HEK293 (cell line): Measurements from ENCODE around the gene NCK2.

Source experiments
- CTCF ChIA-PET: fragments of 350-600 bp; formaldehyde crosslinking; extraction: SDS; loops from one replicate; lab custom pipeline; 2021; ENCODE audit warnings: antibody characterized with exemption; lab: Yijun Ruan, JAX
- POLR2A ChIA-PET: fragments of 300-600 bp; formaldehyde crosslinking; extraction: SDS; loops from one replicate; lab custom pipeline; 2020; ENCODE audit warnings: antibody characterized with exemption, inconsistent platforms; lab: Yijun Ruan, JAX
- H3K27ac ChIP-seq: fragments of 200-500 bp; sonication (Bioruptor generic); 2 replicates; pipeline ENCODE4 v1.5.1; 2014; ENCODE audit warnings: low read depth, low read length, control low read depth, inconsistent platforms; ENCODE audit errors: extremely low read depth
- H3K36me3 ChIP-seq, 2 experiments: fragments of 200-500 bp in 1 of 2; sonication (Bioruptor generic) in 1 of 2; 1 replicate in 1 of 2; 2 replicates in 1 of 2; pipeline ENCODE4 v1.5.1; 2014 to 2017; ENCODE audit warnings: inconsistent platforms in 2 of 2, low read length in 2 of 2; ENCODE audit not compliant: control insufficient read depth in 2 of 2, insufficient read depth in 1 of 2
- H3K4me1 ChIP-seq: fragments of 200-500 bp; sonication (Bioruptor generic); 2 replicates; pipeline ENCODE4 v1.5.1; 2014; ENCODE audit warnings: mild to moderate bottlenecking, low read length, inconsistent platforms; ENCODE audit not compliant: control insufficient read depth, insufficient read depth
- H3K4me3 ChIP-seq: 2 replicates; pipeline ENCODE4 v1.5.1; 2011; ENCODE audit warnings: low read depth, mild to moderate bottlenecking, control low read depth, low read length, moderate library complexity
- H3K9me3 ChIP-seq: fragments of 200-500 bp; sonication (Bioruptor generic); 2 replicates; pipeline ENCODE4 v1.5.1; 2014; ENCODE audit warnings: low read depth, low read length, inconsistent platforms; ENCODE audit not compliant: control insufficient read depth, insufficient read depth
- GLIS1 ChIP-seq: fragments of 450-650 bp; formaldehyde crosslinking; IDR thresholded peaks from 2 replicates; pipeline ENCODE4 v1.5.1; 2016; ENCODE audit warnings: missing biosample characterization, missing genetic modification characterization
- HOXA7 ChIP-seq: sonication (generic); formaldehyde crosslinking; IDR thresholded peaks from 2 replicates; pipeline ENCODE4 v1.8.1; 2022; ENCODE audit warnings: missing genetic modification reagents, borderline replicate concordance
- SCRT2 ChIP-seq: fragments of 450-650 bp; formaldehyde crosslinking; IDR thresholded peaks from 2 replicates; pipeline ENCODE4 v1.5.1; 2016; ENCODE audit warnings: missing biosample characterization, missing genetic modification characterization
- WT1 ChIP-seq: fragments of 450-650 bp; formaldehyde crosslinking; IDR thresholded peaks from 2 replicates; pipeline ENCODE4 v1.5.1; 2016; ENCODE audit warnings: missing biosample characterization, missing genetic modification characterization
- ZBTB20 ChIP-seq: fragments of 450-650 bp; formaldehyde crosslinking; IDR thresholded peaks from 2 replicates; pipeline ENCODE4 v1.5.1; 2016; ENCODE audit warnings: missing biosample characterization, missing genetic modification characterization
- ZFP37 ChIP-seq: fragments of 450-650 bp; formaldehyde crosslinking; IDR thresholded peaks from 2 replicates; pipeline ENCODE4 v1.5.1; 2016; ENCODE audit warnings: missing biosample characterization, missing genetic modification characterization
- ZNF114 ChIP-seq: fragments of 450-650 bp; formaldehyde crosslinking; IDR thresholded peaks from 2 replicates; pipeline ENCODE4 v1.5.0; 2017; ENCODE audit warnings: missing biosample characterization, missing genetic modification characterization
- ZNF132 ChIP-seq: fragments of 450-650 bp; formaldehyde crosslinking; IDR thresholded peaks from 2 replicates; pipeline ENCODE4 v1.5.1; 2017; ENCODE audit warnings: missing biosample characterization, missing genetic modification characterization, borderline replicate concordance
- ZNF146 ChIP-seq: fragments of 450-650 bp; formaldehyde crosslinking; IDR thresholded peaks from 2 replicates; pipeline ENCODE4 v1.5.1; 2016; ENCODE audit warnings: missing biosample characterization, missing genetic modification characterization
- ZNF157 ChIP-seq: fragments of 450-650 bp; formaldehyde crosslinking; IDR thresholded peaks from 2 replicates; pipeline ENCODE4 v1.5.1; 2016; ENCODE audit warnings: missing biosample characterization, missing genetic modification characterization
- ZNF202 ChIP-seq: fragments of 450-650 bp; formaldehyde crosslinking; IDR thresholded peaks from 2 replicates; pipeline ENCODE4 v1.5.1; 2016; ENCODE audit warnings: missing biosample characterization, missing genetic modification characterization, borderline replicate concordance
- ZNF239 ChIP-seq: fragments of 450-650 bp; formaldehyde crosslinking; IDR thresholded peaks from 2 replicates; pipeline ENCODE4 v1.5.1; 2016; ENCODE audit warnings: missing biosample characterization, missing genetic modification characterization
- ZNF311 ChIP-seq: fragments of 450-650 bp; formaldehyde crosslinking; IDR thresholded peaks from 2 replicates; pipeline ENCODE4 v1.5.1; 2017; ENCODE audit warnings: missing biosample characterization, missing genetic modification characterization, borderline replicate concordance
- ZNF341 ChIP-seq: fragments of 450-650 bp; formaldehyde crosslinking; IDR thresholded peaks from 2 replicates; pipeline ENCODE4; 2016; ENCODE audit warnings: low read depth, missing biosample characterization, missing genetic modification characterization
- ZNF530 ChIP-seq: fragments of 450-650 bp; formaldehyde crosslinking; IDR thresholded peaks from 2 replicates; pipeline ENCODE4 v1.5.1; 2016; ENCODE audit warnings: low read depth, missing biosample characterization, missing genetic modification characterization
- ZNF558 ChIP-seq: fragments of 450-650 bp; formaldehyde crosslinking; IDR thresholded peaks from 2 replicates; pipeline ENCODE4 v1.5.1; 2016; ENCODE audit warnings: missing biosample characterization, missing genetic modification characterization
- ZNF571 ChIP-seq: fragments of 450-650 bp; formaldehyde crosslinking; IDR thresholded peaks from 2 replicates; pipeline ENCODE4 v1.5.0; 2017; ENCODE audit warnings: missing biosample characterization, missing genetic modification characterization
- ZNF629 ChIP-seq: fragments of 450-650 bp; formaldehyde crosslinking; IDR thresholded peaks from 2 replicates; pipeline ENCODE4 v1.5.1; 2017; ENCODE audit warnings: missing biosample characterization, missing genetic modification characterization
- ZNF707 ChIP-seq: fragments of 450-650 bp; formaldehyde crosslinking; IDR thresholded peaks from 2 replicates; pipeline ENCODE4 v1.5.1; 2016; ENCODE audit warnings: missing biosample characterization, missing genetic modification characterization
- TF ChIP-seq, protein P1 (sequence below): fragments of 450-650 bp; formaldehyde crosslinking; IDR thresholded peaks from 2 replicates; pipeline ENCODE4 v1.5.1; 2017; ENCODE audit warnings: missing biosample characterization, mild to moderate bottlenecking, missing genetic modification characterization, moderate library complexity
- TF ChIP-seq, protein P2 (sequence below): fragments of 450-650 bp; formaldehyde crosslinking; IDR thresholded peaks from 2 replicates; pipeline ENCODE4 v1.5.1; 2017; ENCODE audit warnings: missing biosample characterization, missing genetic modification characterization
- TF ChIP-seq, protein P3 (sequence below): fragments of 450-650 bp; formaldehyde crosslinking; IDR thresholded peaks from 2 replicates; pipeline ENCODE4 v1.5.1; 2016; ENCODE audit warnings: missing biosample characterization, missing genetic modification characterization
- TF ChIP-seq, protein P4 (sequence below): fragments of 450-650 bp; formaldehyde crosslinking; IDR thresholded peaks from 2 replicates; pipeline ENCODE4 v1.5.1; 2016; ENCODE audit warnings: missing biosample characterization, missing genetic modification characterization
- TF ChIP-seq, protein P5 (sequence below): fragments of 450-650 bp; IDR thresholded peaks from 2 replicates; pipeline ENCODE4 v1.5.1; 2018; ENCODE audit warnings: missing biosample characterization, mild to moderate bottlenecking, missing genetic modification characterization

The NCK2 gene

DNA sequence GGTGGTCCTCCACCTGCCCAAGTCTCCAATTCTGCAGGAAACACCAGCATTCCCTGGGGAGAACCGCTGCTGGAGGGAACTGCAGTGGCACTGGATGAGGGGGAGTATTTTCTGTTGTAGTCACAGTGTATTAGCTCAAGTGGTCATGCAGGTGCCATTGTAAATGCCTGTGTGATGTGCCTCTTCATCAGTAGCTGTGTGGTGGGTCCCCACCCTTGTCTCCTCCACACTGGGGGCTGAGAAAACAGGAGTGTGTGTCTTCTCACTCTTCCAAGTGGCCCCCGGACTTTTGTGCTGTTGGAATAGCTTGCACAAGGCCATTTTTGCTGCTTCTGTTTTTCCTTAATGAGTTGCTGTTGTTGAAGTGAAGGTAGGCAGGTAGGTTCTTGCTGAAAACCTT, 8.7 kb downstream of the NCK2 start (continued):
- TF ChIP-seq, protein P1, sequence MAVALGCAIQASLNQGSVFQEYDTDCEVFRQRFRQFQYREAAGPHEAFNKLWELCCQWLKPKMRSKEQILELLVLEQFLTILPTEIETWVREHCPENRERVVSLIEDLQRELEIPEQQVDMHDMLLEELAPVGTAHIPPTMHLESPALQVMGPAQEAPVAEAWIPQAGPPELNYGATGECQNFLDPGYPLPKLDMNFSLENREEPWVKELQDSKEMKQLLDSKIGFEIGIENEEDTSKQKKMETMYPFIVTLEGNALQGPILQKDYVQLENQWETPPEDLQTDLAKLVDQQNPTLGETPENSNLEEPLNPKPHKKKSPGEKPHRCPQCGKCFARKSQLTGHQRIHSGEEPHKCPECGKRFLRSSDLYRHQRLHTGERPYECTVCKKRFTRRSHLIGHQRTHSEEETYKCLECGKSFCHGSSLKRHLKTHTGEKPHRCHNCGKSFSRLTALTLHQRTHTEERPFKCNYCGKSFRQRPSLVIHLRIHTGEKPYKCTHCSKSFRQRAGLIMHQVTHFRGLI (tag by site-specific recombination): no peak
- TF ChIP-seq ZNF341 (tag by site-specific recombination) (peak; percentile 38; the same call in 1 of the 2 replicates), GLIS1 (0 out of 2 replicates have a peak, but pooled peaks have one; percentile 13)

DNA sequence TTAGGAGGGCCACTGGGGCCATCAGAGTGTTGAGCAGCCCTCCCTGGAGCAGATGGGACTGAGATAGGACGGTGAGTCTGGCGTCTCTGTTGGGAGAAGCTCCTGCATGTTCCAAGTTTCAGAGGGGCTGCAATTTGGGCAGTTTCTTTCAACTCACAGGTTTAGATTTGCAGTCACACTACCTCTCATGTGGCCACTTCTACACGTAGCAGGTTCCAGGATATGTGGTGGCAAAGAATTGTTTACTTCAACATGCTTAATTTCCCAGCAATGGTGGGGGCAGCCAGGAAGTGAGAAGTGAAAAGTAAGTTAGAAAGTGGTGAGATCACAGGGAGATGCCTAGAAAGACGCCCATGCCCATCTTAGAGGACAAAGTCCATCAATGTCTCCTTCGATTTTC, 9.3 kb downstream of the NCK2 start:
- TF ChIP-seq, protein P2, sequence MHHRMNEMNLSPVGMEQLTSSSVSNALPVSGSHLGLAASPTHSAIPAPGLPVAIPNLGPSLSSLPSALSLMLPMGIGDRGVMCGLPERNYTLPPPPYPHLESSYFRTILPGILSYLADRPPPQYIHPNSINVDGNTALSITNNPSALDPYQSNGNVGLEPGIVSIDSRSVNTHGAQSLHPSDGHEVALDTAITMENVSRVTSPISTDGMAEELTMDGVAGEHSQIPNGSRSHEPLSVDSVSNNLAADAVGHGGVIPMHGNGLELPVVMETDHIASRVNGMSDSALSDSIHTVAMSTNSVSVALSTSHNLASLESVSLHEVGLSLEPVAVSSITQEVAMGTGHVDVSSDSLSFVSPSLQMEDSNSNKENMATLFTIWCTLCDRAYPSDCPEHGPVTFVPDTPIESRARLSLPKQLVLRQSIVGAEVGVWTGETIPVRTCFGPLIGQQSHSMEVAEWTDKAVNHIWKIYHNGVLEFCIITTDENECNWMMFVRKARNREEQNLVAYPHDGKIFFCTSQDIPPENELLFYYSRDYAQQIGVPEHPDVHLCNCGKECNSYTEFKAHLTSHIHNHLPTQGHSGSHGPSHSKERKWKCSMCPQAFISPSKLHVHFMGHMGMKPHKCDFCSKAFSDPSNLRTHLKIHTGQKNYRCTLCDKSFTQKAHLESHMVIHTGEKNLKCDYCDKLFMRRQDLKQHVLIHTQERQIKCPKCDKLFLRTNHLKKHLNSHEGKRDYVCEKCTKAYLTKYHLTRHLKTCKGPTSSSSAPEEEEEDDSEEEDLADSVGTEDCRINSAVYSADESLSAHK (tag by site-specific recombination): no peak
- TF ChIP-seq ZBTB20 (no peak), ZNF707 (tag by site-specific recombination) (no peak), ZFP37 (tag by site-specific recombination) (no peak), ZNF114 (no peak), ZNF146 (tag by site-specific recombination) (no peak), ZNF311 (tag by site-specific recombination) (no peak), ZNF157 (tag by site-specific recombination) (no peak), ZNF571 (no peak), ZNF629 (tag by site-specific recombination) (no peak), SCRT2 (tag by site-specific recombination) (no peak), ZNF132 (tag by site-specific recombination) (no peak), ZNF558 (tag by site-specific recombination) (no peak), ZNF202 (tag by site-specific recombination) (no peak)
- TF ChIP-seq, protein P3, sequence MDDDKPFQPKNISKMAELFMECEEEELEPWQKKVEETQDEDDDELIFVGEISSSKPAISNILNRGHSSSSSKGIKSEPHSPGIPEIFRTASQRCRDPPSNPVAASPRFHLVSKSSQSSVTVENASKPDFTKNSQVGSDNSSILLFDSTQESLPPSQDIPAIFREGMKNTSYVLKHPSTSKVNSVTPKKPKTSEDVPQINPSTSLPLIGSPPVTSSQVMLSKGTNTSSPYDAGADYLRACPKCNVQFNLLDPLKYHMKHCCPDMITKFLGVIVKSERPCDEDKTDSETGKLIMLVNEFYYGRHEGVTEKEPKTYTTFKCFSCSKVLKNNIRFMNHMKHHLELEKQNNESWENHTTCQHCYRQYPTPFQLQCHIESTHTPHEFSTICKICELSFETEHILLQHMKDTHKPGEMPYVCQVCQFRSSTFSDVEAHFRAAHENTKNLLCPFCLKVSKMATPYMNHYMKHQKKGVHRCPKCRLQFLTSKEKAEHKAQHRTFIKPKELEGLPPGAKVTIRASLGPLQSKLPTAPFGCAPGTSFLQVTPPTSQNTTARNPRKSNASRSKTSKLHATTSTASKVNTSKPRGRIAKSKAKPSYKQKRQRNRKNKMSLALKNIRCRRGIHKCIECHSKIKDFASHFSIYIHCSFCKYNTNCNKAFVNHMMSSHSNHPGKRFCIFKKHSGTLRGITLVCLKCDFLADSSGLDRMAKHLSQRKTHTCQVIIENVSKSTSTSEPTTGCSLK (tag by site-specific recombination): no peak
- POLR2A ChIA-PET: no interaction called here
- Histone ChIP-seq H3K9me3 (no peaks in the 10 kb centered on the region), H3K4me1 (0 out of 2 replicates have a peak, but pooled peaks cover 2% of the 10 kb centered on the region), H3K4me3 (no peak overlapping the region), H3K36me3 (peaks cover 0 to 8% of the 10 kb centered on the region in 2 experiments; a peak in 1 of 3 replicates), H3K27ac (no peak overlapping the region)
- CTCF ChIA-PET: interaction anchor here (0.6 to 0.8 kb wide), 2 partner anchors 10 to 328 kb away, joined by 3 to 6 read pairs; no protein-coding TSS in a partner anchor

DNA sequence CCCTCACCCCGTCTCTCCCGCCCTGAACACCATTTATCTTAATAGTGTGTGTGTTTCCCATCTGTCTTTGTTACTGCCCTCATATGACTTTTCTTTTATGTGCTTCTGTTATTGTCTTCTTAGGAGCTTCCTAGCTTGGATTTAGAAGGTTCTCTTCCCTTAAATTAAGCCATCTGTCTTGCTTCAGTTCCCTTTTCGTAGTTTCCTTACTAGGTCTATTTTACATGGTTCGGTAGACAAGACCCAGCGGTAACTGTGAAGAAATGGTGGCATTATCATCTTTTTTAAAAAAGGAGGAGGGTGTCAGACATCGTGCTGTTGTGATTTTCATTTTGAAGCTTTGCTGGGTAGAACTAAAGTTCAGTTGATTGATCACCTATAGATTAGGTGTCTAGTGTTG, 10.3 kb downstream of the NCK2 start:
- Histone ChIP-seq H3K4me3 (no peak overlapping the region), H3K4me1 (0 out of 2 replicates have a peak, but pooled peaks cover 2% of the 10 kb centered on the region), H3K9me3 (no peaks in the 10 kb centered on the region), H3K36me3 (peaks cover 0 to 8% of the 10 kb centered on the region in 2 experiments; a peak in 1 of 3 replicates), H3K27ac (no peak overlapping the region)
- ChIA-PET POLR2A (no interaction called here), CTCF (interaction anchor here (0.7 to 0.8 kb wide), 2 partner anchors 9 to 155 kb away, joined by 3 read pairs; no protein-coding TSS in a partner anchor)
- TF ChIP-seq ZNF530 (tag by site-specific recombination) (no peak), WT1 (tag by site-specific recombination) (no peak), HOXA7 (no peak), SCRT2 (tag by site-specific recombination) (no peak), ZNF239 (no peak)
- TF ChIP-seq, protein P2 (tag by site-specific recombination): no peak
- TF ChIP-seq, protein P4, sequence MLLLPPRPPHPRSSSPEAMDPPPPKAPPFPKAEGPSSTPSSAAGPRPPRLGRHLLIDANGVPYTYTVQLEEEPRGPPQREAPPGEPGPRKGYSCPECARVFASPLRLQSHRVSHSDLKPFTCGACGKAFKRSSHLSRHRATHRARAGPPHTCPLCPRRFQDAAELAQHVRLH (tag by site-specific recombination): no peak
- TF ChIP-seq, protein P5, sequence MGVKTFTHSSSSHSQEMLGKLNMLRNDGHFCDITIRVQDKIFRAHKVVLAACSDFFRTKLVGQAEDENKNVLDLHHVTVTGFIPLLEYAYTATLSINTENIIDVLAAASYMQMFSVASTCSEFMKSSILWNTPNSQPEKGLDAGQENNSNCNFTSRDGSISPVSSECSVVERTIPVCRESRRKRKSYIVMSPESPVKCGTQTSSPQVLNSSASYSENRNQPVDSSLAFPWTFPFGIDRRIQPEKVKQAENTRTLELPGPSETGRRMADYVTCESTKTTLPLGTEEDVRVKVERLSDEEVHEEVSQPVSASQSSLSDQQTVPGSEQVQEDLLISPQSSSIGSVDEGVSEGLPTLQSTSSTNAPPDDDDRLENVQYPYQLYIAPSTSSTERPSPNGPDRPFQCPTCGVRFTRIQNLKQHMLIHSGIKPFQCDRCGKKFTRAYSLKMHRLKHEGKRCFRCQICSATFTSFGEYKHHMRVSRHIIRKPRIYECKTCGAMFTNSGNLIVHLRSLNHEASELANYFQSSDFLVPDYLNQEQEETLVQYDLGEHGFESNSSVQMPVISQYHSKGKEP (tag by site-specific recombination): no peak
